ENCODE data around the gene NEK11. TPM values are rescaled to one million over a fixed set of nuclear protein-coding genes. Genes with fewer than 3 reads are reported as not detected.

The NEK11 gene
- total RNA-seq, 2 donors from 2014 or later, result 7.4 to 14.0 TPM

- intact Hi-C loops (cut with DNase I), result no loop called here
- peaks cover 0 to 3% of the 10 kb centered on the region in 2 donors for H3K36me3 ChIP-seq
- H3K9me3 ChIP-seq, result no peaks in the 10 kb centered on the region
- no peaks in the 10 kb centered on the region for H3K4me1 ChIP-seq (replicated peaks)
- H3K27me3 ChIP-seq (replicated peaks; ENCODE audit: insufficient read depth), result no peaks in the 10 kb centered on the region
- WGBS, result 90% methylated on average over 5 of the region's 5 CpGs
- TF ChIP-seq, protein P1, sequence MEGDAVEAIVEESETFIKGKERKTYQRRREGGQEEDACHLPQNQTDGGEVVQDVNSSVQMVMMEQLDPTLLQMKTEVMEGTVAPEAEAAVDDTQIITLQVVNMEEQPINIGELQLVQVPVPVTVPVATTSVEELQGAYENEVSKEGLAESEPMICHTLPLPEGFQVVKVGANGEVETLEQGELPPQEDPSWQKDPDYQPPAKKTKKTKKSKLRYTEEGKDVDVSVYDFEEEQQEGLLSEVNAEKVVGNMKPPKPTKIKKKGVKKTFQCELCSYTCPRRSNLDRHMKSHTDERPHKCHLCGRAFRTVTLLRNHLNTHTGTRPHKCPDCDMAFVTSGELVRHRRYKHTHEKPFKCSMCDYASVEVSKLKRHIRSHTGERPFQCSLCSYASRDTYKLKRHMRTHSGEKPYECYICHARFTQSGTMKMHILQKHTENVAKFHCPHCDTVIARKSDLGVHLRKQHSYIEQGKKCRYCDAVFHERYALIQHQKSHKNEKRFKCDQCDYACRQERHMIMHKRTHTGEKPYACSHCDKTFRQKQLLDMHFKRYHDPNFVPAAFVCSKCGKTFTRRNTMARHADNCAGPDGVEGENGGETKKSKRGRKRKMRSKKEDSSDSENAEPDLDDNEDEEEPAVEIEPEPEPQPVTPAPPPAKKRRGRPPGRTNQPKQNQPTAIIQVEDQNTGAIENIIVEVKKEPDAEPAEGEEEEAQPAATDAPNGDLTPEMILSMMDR (IDR thresholded peaks at IDR 0.05), result no peak
- TF ChIP-seq POLR2A (IDR thresholded peaks at IDR 0.05) (no peak), POLR2AphosphoS5 (IDR thresholded peaks at IDR 0.05) (no peak)
- no peak overlapping the region for H3K27ac ChIP-seq
- no peak for DNase-seq (ENCODE audit: low spot score)
- H3K4me3 ChIP-seq, result no peak overlapping the region
These were observed 35.6 kb upstream of the NEK11 start for GRCh38 chr3:130991126-130991525.

DNA sequence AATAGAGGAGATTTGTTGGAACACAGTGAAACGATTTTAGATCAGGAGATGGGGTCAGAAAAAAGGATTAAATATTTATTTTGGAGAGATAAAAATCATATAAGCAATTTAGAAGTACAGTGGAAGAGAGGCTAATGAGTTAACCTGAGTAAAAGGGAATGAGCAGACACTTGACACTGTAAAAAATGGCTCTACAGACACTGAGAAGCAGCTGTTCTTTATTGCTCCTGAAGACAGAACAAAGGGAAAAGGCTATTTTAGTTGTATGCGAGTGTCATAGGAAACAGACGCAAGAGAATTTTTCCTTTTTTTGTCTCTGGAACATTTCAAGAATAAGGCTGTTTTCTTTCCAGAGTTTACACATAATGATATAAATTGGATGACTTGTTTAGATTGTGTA is 34.3 kb upstream of the NEK11 start:
- no peaks in the 10 kb centered on the region for H3K27me3 ChIP-seq (replicated peaks; ENCODE audit: insufficient read depth)
- 44% methylated on average over 3 of the region's 3 CpGs for WGBS
- no peak overlapping the region for H3K27ac ChIP-seq
- H3K4me1 ChIP-seq (replicated peaks), result no peaks in the 10 kb centered on the region
- no peak overlapping the region for H3K4me3 ChIP-seq
- H3K9me3 ChIP-seq, result no peaks in the 10 kb centered on the region
- intact Hi-C loops (cut with DNase I), result no loop called here
- H3K36me3 ChIP-seq, result peaks cover 0 to 3% of the 10 kb centered on the region in 2 donors
- DNase-seq (ENCODE audit: low spot score), result no peak
- TF ChIP-seq POLR2A (IDR thresholded peaks at IDR 0.05), result no peak
- no peak for TF ChIP-seq POLR2AphosphoS5 (IDR thresholded peaks at IDR 0.05)

- no peaks in the 10 kb centered on the region for H3K27me3 ChIP-seq (replicated peaks; ENCODE audit: insufficient read depth)
- no peak for DNase-seq (ENCODE audit: low spot score)
- H3K9me3 ChIP-seq, result no peaks in the 10 kb centered on the region
- H3K36me3 ChIP-seq, result peaks cover 0 to 3% of the 10 kb centered on the region in 2 donors
- TF ChIP-seq POLR2A (IDR thresholded peaks at IDR 0.05) (no peak), POLR2AphosphoS5 (IDR thresholded peaks at IDR 0.05) (no peak)
- TF ChIP-seq, protein P1 (IDR thresholded peaks at IDR 0.05), result no peak
- intact Hi-C loops (cut with DNase I), result no loop called here
- no peaks in the 10 kb centered on the region for H3K4me1 ChIP-seq (replicated peaks)
- no peak overlapping the region for H3K27ac ChIP-seq
- 91% methylated on average over 7 of the region's 7 CpGs for WGBS
- H3K4me3 ChIP-seq, result no peak overlapping the region
These were observed 29.4 kb upstream of the NEK11 start for GRCh38 chr3:130997289-130997688.

GRCh38 chr3:131001071-131001470 is 25.6 kb upstream of the NEK11 start:
- Histone ChIP-seq H3K4me3 (no peak overlapping the region), H3K27ac (no peak overlapping the region), H3K4me1 (replicated peaks) (no peaks in the 10 kb centered on the region), H3K36me3 (no peaks in the 10 kb centered on the region), H3K9me3 (no peaks in the 10 kb centered on the region), H3K27me3 (replicated peaks; ENCODE audit: insufficient read depth) (no peaks in the 10 kb centered on the region)
- 95% methylated on average over 1 of the region's 1 CpG for WGBS
- intact Hi-C loops (cut with DNase I), result no loop called here
- no peak for TF ChIP-seq POLR2A (IDR thresholded peaks at IDR 0.05)
- TF ChIP-seq POLR2AphosphoS5 (IDR thresholded peaks at IDR 0.05), result no peak
- TF ChIP-seq, protein P1 (IDR thresholded peaks at IDR 0.05), result no peak
- DNase-seq (ENCODE audit: low spot score), result no peak

- Histone ChIP-seq H3K36me3 (no peaks in the 10 kb centered on the region), H3K9me3 (no peaks in the 10 kb centered on the region), H3K27me3 (replicated peaks; ENCODE audit: insufficient read depth) (no peaks in the 10 kb centered on the region), H3K27ac (no peak overlapping the region), H3K4me3 (no peak overlapping the region), H3K4me1 (replicated peaks) (no peaks in the 10 kb centered on the region)
- 96% methylated on average over 1 of the region's 1 CpG for WGBS
- TF ChIP-seq, protein P1 (IDR thresholded peaks at IDR 0.05), result no peak
- TF ChIP-seq POLR2A (IDR thresholded peaks at IDR 0.05), result no peak
- no peak for TF ChIP-seq POLR2AphosphoS5 (IDR thresholded peaks at IDR 0.05)
- no peak for DNase-seq (ENCODE audit: low spot score)
- intact Hi-C loops (cut with DNase I), result no loop called here
These were observed 22.1 kb upstream of the NEK11 start for GRCh38 chr3:131004603-131005002.

All from prostate gland (tissue), 2 donors.